Activated T-helper 9 cell treated with anti-CD3 and anti-CD28 coated beads, Interleukin-2, amount 50 U/mL, for 16 hours (primary cell): ENCODE results near the gene NTNG1.
"Not testable (repeated sequence)": the region's sequence is repeated elsewhere in the genome, so short reads cannot be mapped to it uniquely, and the experiment has no call there.

Source experiments
- DNase-seq: peaks from one replicate; pipeline ENCODE4 v3.0.0-alpha.2; 2020; ENCODE audit warnings: low read depth

The NTNG1 gene

GRCh38 chr1:107140703-107141490 lies at the start of gene NTNG1:
NTNG1 (plus strand) TSS chr1:107141039.
- no peak for DNase-seq

DNA sequence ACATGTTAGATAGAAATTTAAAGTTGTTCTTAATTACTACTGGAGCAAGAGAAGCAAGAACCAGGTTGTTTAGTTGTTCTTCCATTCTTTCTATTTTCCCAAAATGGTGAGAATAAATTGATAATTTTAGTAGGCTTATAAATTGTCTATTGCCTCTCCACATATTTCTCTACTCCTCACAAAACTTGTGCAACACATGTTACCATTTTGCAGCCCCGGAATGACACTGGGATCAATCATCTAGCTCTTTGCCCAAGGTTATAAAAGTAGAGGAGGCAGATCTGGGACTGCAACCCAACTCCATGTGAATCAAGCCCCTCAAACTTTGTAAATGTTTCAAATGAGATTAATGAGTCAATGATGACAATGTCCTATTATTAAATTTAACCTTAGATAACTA lies 49.4 kb upstream of the NTNG1 start:
- no peak for DNase-seq

DNA sequence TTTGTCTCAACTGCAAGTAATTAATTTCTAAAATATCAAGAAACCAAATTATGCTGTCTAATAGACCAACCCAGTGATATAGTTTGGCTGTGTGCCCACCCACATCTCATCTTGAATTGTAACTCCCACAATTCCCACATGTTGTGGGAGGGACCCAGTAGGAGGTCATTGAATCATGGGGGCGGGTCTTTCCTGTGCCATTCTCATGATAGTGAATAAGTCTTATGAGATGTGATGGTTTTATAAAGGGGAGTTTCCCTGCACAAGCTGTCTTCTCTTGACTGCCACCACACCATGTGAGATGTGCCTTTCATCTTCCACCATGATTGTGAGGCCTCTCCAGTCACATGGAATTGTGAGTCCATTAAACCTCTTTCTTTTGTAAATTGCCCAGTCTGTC lies 47.4 kb upstream of the NTNG1 start:
- DNase-seq: not testable (repeated sequence)

DNA sequence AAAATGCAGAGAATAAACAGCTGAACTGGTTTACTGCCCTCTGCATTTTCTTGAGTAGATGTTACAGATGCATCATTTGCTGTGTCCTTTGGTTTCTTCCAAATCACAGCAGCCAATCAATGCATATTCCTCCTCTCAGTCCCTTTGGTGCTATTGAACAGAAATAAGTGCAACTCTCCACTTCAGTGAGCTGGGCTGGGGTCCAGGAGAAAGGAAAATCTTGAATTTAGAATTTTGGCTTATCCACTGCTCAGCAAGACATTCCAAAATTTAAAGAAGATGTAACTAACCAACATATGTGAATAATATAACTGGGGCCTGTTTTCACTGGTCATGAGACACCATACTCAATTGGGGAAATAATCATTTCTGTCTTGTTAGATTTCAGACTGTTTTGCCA lies 45.2 kb upstream of the NTNG1 start:
- no peak for DNase-seq

- no peak for DNase-seq
These were observed 44.1 kb upstream of the NTNG1 start for GRCh38 chr1:107096690-107097089.

- DNase-seq: no peak
These were observed 41.9 kb upstream of the NTNG1 start for GRCh38 chr1:107098961-107099360.

- no peak for DNase-seq
These were observed 40.4 kb upstream of the NTNG1 start for GRCh38 chr1:107100331-107100984.

- no peak for DNase-seq
These were observed 34.9 kb upstream of the NTNG1 start for GRCh38 chr1:107105914-107106313.

DNA sequence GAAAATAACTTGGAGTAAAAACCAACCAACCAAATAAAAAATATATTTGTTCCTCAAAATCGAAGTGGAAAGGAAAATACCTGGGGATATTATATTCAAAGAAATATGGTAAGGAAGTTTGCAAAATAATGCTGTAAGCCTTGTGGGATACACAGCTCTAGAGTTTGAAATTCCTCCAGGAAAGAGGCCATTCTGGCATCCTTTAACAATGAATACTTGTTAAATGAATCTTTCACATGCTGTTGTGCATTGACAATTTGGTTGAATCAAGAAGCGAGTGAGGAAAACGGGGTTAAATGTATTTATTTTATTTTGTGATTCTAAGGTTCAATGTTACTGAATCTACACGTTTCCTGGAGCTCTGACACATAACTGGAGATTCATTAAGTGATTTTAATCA lies 30.5 kb upstream of the NTNG1 start:
- no peak for DNase-seq

- no peak for DNase-seq
These were observed 24.5 kb upstream of the NTNG1 start for GRCh38 chr1:107116306-107116790.

DNA sequence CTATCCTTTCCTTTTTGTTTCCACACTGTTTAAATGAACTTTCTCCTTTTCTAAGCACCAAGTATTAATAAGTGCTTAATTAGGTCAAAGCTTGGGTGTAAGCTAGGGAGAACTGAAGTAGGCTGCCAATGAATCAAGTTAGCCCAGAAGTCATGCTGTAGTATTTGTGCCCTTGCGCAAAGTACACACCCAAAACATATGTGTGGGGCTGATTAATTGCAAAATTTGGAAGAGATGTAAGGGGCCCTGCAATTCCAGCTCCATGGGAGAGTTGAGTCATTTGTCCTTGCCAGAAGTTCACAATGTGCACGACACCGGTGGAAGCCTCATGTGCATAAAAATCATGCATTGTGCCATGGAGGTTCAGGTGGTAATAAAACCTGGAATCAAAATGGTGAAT lies 18.6 kb upstream of the NTNG1 start:
- DNase-seq: no peak

GRCh38 chr1:107123741-107124140 lies 17.1 kb upstream of the NTNG1 start:
- no peak for DNase-seq

GRCh38 chr1:107124694-107125093 lies 16.1 kb upstream of the NTNG1 start:
- DNase-seq: no peak

DNA sequence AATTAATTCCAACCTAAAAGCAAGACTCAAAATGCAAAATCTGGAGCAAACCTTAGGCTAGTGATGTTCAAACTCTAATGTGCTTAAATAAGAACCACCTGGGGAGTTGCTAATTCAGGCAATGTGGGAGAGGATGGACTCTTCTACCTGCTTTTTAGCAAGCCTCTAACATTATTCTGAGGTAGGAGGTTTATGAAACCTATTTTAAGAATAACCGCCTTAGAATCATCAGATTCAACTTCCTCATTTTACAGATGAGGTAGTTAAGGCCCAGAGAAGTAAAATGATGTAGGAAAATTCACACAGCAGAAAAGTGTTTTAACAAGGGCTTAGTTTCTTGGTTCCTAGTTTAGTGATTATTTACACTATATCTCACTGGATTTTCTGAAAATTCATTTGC lies 8.6 kb upstream of the NTNG1 start:
- no peak for DNase-seq

DNA sequence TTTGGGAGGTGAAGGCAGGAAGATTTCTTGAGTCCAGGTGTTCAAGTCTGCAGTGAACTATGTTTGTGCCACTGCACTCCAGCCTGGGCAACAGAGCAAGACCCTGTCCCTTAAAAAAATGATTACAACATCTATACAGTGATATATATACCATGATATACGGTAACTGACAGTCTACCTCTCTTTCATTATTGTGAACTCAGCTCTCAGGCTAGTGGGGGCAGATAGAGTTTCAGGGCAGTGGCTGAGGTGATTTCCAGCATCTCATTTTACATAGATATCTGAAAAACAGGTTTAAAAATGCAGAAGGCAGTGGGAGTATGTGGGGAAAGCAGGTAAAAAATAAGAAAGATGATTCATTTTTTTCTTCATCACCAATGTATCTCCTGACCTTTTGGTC lies 8.1 kb upstream of the NTNG1 start:
- DNase-seq: no peak

GRCh38 chr1:107135463-107135862 lies 5.4 kb upstream of the NTNG1 start:
- DNase-seq: no peak

GRCh38 chr1:107138166-107138565 lies 2.7 kb upstream of the NTNG1 start:
- DNase-seq: no peak

DNA sequence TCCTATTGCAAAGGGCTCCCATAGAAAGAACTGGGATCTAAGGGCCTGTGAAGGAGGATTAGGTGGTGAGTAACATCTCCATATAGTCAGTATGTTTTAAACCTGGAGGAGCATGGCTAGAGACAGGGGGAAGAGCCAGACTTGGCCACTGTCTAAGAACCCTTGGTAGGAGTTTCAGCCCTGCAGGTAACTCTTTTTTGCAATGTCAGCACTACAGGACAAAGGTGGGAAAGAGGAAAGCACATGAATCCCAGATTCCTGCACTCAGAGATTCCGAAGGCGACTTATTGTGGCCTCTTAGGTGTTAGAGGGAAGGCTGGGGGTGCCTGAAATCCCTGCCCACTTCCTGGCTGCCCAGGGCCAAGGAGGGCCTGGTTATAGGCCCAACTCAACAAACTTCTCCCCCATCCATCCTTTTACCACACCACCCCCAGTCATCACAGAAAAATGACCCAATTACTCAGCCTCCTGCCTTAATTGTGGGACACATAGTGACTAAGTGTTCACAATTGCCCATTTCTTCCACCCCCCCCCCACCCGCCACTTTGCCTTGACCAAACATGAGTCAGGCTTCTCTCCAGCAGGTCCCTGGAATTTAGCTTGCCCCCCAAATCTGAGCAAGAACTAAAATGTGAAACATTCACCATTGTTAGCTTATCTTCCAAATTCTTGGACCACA lies 1.9 kb upstream of the NTNG1 start:
- DNase-seq: no peak

- DNase-seq: peak; percentile 0
These were observed 771 bp upstream of the NTNG1 start for GRCh38 chr1:107139833-107140702.

DNA sequence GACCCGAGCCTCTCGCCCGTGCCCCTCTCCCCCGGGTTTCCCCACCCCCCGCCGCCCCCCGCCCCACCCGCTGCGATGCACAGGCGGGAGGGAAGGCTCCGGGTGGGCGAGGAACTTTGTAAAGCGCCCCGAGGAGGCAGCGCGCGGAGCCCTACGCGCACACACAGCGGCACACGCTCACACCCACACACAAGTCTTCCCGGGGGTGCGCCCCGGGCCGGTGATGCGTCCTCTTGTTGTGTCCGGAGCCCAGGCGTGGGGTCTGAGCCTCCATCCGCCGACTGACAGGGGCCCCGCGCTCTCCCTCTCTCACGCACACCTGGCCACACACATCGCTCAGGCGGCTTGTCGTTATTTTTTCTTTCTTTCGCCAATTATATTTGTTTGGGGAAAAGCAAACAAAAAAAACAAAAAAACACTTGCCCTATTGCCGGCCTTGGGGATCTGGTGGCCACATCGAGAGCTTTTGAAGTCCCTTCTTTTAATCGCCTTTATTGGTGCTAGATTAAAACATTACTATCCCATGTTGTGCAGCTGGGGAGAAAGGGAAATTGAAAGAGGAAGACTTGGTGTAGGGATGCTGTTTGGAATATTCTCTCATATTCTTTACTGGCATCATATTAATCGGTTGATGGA lies 770 bp downstream of the NTNG1 start:
- peak; percentile 3 for DNase-seq

GRCh38 chr1:107142140-107142542 lies 1.3 kb downstream of the NTNG1 start:
- DNase-seq: no peak

DNA sequence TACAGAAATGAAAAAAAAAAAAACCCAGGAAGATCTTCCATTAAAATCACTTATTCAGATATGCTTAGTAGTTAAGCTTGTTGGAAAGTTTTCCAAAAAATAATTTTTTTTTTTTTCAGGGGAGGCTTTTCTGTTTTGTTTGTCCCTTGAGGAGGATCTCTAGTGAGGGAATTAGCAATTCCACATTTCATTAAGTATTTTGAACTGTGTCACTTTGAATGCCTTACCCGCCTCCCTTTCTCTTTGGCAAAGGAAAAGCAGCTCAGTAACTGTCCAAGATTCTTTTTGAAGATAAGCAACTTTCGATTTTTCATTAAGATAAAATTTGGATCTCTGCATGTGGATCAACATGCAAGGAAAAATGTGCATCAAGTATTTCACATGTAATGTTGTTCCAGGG lies 1.8 kb downstream of the NTNG1 start:
- no peak for DNase-seq
